GM21737 (cell line): ENCODE data around the gene PTPRN2.

ENCODE experiments used
- ATAC-seq: cut with Tn5 transposase; IDR thresholded peaks from one replicate; pipeline ENCODE4 v1.9.1; 2021; ENCODE audit warnings: mild to moderate bottlenecking, moderate library complexity; ENCODE audit not compliant: unreplicated experiment

The PTPRN2 gene

DNA sequence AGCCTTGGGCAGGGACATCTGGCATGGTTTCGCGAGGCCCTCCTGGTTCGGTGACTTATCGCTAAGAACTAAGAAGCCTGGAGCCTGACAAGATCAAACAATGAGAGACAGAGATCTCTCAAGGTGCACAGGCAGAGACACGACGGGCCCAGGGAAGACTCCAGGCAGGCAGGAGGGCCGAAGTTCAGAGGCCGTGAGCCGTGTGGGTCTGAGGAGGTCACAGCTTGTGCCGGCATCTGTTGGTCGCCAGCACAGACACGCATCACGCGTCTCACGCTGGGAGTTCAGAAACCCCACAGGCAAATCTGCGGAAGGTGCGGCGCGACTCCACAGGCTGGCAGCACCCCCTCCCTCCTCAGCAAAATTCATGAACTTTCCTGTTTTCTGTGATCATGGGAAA is 936.8 kb downstream of the PTPRN2 start:
- no peak for ATAC-seq

DNA sequence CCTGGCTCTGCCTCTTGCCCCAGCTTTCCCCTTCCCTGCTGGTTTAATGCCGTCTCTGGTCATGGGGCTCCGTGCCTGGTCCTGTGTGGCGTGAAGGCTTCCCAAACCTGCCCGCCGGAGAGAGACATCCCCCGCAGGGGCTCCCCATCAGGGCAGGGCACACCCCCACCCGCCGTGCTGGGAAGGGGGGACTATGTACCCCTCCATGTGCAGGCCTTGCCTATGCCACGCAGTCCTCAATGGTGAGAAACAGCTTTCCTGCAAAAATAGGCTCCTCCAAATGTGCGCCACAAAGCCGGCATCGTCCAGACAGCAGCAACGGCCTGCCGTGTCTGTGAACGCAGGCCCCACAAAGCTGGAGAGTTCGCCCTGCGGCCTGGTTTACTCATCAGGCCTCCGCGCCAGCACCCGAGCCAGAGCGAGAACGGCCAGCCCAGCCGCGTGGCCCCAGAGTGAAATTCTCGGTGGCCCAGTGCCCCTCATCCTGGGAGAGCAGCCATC is 937.4 kb downstream of the PTPRN2 start:
- ATAC-seq = no peak

DNA sequence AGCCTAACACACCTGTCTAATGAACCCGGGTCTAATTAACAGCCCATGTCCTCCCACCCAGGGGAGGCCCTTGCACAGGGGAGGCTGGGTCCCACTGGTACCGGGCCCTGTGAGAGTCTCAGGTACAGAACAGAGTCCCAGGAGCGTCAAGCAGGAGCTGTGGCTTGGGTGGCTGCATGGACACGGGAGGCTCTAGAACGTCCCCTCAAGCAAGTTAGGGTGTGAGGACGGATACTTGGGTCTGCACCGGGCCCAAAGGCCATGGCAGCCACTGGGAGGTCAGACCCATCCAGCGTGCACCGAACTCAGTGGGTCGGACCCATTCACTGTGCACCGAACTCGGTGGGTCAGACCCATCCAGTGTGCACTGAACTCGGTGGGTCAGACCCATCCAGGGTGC is 941.1 kb downstream of the PTPRN2 start:
- ATAC-seq = no peak

DNA sequence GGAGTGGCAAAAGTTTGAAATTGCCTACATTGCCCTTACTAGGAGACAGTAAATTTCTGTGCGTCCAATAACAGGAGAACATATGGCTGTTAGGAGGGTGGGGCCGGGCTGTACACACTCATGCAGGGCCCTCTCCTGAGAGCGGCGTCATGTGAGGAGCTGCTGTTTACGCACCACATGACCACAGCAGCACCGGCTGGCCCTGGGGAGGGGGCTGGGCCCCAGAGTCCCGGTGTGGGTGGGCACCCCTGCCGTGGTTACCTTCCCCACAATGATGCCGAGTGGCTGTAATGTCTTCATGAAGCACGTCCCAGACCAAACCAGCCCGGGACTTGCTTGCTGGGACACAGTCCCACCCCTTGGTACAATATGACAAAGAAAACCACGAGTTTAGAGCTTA is 942.1 kb downstream of the PTPRN2 start:
- no peak for ATAC-seq

DNA sequence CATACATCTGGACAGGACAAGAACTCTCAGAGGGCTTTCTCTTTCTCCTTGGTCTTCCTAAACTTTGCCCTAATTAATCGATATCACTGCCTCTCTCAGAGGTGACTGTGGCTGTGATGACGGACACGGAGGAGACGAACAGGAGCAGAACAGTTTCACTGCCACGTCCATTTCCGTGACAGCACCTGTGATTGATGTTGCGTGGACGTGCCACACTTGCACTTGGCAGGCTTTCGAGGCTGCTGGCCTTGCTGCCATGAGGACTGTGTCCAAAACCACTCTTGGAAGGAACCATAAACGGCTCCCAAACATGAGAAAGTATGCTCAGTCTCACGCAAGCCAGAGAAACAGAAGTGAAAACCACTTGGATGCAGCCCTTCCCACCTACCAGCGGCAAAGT is 942.7 kb downstream of the PTPRN2 start:
- ATAC-seq = no peak

DNA sequence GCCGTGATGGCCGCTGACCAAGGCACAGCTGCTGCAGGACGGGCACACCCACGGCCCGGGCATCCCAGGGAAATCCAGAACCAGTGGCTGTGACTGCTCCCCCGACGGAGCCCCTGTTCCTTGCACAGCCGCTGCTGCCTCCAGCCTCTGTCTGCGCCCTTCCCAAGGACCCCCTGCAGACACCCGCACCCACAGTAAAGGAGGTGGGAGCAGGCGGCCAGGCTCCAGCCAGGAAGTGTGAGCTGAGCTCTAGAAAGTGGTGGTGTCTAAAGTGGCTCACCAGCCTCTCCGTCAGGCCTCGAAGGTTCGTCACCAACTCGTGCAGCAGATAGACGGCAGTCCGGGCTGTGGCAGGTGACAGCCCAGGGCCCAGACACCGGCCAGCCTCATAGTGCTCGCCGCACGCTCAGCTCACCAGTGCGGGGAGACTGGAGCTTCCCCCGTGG is 944.1 kb downstream of the PTPRN2 start:
- ATAC-seq = no peak

DNA sequence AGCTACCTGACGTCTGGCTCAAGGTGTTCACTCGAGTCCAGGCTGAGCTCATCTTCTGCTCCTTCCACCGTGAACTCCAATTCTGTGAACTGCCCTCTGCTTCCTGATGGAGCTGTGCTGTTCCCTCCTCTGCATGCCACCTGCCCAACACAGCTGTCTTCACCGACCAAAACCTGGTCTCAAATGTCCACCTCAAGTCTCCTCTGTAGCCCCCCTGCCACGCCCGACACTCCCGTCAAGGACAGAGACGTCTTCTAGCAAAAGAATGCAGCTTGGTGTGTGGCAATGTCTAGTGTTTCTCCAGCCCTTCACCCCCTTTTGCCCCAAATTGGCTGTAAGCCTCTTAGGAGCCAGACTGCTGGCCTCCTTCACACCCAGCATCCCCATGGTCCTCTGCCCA is 945.8 kb downstream of the PTPRN2 start:
- no peak for ATAC-seq

DNA sequence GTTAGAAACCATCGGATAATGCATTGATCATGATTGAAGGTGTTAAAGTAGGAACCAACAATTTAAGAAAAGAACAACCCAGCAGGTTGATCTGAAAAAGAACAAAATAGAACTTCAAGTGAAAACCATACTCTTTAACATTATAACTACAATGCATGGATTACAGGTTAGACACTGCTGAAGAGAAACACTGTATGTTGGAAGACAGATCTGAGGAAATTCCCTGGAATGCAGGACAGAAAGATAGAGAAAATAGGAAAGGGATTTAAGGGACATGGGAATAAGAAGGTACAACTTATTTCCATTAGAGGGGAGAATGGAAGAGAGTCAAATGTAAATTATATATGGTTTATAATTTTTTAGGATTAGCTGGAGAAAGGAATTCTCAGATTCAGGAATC is 947.5 kb downstream of the PTPRN2 start:
- no peak for ATAC-seq

DNA sequence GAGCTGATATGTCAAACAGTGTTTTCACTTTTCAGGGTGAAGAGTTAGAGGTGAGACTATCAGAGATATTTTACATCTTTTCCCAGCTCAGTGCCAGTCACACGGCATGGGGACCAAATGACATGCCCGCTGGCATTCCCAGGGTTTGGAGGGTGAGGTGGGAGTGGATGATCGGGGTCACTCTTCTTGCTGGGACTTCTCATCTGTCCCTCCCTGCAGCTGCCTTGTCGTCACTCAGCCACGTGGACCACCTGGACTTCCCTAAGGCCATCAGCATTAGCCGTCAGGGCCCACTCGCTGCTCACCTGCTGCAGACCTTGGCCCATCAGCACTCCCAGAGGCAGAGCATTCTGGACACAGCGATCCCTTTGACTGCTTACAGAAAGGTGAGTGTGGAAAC is 949.1 kb downstream of the PTPRN2 start:
- ATAC-seq = no peak

DNA sequence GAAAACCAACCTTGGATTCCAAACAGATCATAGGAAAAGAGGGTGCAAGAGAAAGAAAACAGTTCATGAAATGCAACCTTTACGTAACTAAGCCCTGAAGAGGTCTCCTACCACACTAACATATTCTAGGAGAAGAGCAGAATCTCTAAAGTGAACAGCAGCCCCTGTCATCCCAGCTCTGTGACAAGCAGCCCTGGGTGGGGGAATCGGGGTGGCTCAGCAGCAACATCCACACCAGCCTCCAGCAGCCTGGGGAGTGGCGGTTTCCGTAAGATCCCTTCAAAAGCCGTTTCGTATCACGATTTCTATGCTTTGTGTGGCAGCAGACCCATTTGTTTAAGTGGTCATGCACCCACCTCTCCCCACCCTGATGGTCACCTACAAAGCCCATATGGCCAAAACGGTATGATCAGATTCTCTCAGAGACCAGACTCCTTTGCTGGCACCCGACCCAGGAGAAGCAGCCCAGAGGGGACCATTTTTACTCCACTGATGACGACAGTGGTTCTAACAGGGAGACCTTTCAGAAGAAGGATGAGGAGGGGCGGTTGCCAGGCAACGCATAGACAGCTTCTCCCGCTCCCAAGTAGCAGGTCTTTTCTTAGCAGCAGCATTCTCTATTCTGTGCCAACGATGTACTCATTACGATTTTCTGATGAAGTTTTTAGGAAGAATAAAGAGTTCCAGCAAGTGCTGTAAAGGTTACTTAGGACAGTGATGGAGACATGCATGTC is 950.2 kb downstream of the PTPRN2 start:
- no peak for ATAC-seq

DNA sequence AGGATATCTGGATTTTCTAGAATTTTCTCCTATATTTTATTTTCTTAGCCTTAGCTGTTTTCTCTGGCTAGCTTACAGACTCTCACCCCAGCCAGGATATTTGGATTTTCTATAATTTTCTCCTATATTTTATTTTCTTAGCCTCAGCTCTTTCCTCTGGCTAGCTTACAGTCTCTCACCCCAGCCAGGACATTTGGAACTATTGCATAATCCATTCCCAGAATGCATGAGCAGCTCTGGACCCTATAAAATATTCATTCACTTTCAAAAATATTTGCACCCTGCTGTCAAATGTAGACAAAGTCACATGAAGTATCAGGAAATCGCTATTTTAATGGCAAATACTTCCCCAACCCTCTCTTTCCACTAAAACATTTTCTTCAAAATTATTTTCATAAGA is 952.0 kb downstream of the PTPRN2 start:
- no peak for ATAC-seq

DNA sequence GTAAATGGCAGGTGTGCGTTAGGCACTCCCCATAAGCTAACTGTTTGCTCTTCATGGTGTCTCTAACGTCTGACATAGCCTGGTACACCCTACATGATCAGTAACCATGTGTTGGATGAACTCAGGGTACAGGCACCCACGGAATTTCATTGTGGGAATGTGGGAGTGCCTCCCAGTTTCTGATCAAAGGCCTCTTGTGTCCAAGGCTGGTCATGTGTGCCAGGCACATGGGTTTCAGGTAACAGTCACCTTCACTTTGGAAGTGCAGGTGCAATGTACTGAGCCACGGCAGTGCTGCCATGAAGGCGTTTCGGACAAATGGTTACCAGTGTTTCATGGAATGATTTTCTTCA is 952.5 kb downstream of the PTPRN2 start:
- no peak for ATAC-seq

DNA sequence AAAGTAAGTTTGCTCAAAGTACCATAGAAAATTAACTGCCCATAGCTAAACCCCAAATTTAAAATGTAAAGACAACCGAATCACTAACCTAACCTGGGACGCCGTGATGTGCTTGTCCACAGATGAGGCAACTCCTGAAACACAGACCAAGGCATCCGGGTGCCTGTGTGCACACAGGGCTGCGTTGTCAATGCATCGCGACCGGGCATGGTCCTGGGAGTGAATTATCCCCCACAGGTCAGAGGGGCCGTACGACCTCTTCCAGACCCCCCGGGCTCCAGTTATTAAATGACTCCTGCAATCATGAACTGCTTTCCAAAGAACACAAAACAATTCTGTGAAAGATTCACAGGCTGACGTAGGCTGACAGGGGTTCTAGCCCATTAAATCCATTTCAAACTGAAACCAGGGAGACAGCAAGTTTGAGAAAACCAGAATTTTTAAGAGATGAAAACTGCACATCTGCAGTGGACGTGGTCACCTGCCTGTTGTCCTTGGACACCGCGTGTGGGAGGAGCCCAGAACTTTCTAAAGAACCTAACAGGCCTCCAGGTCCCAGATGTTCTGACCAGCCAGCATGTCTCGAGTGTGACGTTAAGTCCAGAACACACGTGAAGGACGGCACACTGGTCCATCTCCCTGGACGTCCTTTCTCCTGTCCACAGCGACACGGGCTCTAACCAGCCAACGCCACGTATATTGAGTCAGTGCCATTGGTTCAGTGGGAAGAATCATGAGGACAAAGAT is 953.0 kb downstream of the PTPRN2 start:
- no peak for ATAC-seq

DNA sequence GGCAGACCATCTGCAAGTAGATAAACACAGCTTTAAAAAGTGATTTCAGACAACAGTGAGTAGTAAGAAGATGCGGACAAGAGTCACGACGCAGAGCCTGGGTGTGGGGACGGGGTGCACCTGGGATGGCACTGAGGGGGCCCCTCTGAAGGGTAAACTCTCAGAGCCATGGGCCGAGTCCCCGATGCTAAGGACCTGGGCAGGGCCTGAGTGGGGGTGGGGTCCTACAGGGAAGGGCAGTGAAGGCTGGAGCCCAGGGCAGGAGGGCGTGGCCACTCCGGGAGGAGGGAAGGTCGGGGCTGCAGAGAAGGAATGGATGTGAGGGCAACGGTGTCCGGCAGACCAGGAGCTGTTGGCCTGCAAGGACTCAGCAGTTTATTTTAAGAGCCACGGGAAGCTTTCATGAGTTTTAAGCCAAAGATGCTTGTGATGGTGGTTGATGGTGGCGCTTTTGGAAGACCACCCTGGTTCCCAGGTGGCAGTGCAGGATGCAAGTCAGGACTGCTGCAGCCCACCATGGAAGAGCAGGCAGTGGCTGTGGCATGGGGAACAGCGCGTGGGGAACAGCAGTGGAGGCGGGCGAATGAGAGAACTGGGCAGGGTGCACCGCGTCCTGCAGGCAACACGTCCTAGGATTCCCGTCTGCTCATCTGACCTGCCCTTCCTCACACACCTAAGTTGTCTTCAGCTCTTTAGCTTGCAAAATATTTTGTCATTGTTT is 954.0 kb downstream of the PTPRN2 start:
- no peak for ATAC-seq

DNA sequence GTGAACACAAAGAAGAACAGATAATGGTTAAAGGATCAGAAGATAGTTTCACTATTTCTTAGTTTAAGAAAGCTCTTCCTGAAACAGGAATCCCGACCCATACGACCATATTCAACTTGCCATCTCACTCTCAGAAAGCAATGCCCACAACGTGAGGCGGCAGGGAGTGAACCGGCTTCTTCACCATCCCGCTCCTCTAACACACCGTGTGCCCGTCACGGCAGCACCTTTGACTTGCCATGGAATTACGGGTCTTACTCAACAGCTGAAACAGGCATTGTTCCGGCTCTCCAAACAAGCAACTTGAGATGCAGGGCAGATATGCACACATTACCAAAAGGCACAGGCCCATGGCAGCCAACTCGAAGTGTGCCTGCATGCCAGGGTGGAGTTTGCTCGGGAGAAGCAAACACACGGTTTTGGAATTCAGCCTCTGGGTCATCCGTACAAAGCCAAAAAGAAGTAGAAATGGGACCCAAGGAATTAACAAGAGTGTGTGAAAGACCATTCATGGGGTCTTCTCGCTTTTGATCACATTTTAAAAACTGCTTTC is 957.2 kb downstream of the PTPRN2 start:
- ATAC-seq = no peak

DNA sequence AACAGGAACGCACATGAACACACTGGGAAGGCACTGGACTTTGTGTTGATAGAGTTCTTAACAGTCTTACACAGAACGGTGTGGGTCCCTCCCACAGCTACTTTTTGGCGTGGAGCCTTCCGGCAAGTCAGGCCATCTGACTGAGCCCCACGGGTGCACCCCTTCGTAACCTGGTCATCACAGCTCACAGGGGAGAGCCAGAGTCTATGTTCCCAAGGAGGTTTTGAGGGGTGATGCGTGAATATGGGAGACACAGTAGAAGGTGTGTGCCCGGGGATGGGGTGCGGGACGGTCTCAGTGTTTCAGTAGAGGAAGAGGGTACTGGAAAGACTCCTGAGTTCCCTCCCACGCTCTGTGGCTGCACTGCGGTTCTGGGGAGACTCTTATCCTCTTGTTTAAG is 959.2 kb downstream of the PTPRN2 start:
- no peak for ATAC-seq

DNA sequence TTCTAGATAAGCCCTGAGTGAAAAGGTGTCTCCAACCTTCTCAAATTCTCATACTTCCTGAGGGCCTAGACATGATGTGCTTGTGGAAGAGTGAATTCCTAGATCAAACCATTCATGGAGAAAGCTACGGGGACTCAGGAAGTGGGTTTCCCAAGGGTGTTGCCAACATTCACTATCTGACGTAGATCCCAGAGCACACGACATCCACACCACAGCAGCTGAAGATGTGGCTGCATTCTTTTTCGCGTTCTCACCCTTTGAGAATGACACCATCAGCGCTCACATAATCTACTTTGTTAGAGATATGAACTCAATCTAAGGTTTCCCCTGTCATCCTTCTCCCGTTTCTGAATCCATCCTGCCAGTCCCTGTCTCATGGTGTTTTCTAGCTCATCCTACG is 960.0 kb downstream of the PTPRN2 start:
- no peak for ATAC-seq

DNA sequence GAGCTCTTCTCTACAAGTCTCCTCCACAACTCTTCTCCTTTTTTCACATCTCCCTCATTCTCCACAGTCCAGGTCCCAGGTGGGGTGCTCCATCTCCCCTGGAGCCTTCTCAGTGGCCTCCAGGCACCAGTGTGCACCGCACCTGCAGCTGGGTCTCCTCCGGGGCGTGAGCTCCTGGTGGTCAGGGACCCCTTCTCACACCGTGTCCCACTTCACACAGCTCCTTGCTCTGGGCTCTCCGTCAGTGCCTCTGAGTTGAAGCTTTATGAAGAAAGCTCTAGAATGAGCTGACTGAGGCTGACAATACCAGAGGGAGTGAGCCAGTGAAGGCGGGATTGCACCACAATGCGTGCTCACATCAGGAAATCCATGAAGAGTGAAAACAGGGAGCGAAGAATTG is 960.6 kb downstream of the PTPRN2 start:
- no peak for ATAC-seq

DNA sequence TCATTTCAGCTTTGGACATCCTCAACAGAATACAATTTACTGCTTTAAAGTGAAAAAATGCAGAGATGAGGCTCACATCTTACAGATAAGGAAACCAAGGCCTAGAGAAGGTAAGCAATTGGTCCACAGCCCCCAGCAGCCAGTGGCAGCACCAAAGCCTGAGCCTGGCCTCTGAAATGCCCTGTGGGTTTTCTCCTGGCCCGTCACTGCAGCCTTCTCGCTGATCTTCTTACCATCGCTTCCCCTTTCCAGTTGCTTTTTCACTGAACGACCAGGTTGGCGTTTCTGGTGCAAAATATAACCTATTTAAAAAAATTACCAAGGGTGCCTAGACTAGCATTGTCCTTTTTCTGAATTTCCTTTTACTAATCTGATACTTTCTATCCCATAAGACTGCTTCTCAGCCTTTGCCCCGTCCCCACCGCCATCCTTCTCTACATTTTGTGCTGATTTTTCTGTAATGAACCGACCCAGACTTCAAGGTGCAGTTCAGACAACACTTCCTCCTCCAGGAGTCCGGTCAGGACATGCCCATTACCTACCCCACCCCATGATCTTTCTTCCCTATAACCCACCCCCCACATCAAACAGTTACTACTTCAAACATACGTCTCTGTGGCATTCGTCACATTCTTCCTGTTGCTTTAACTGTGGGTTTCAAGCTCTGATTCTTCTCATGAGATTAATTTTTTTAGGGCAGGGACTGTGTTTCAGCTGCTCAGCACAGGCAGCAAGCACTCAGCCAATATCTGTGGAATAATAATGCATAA is 961.5 kb downstream of the PTPRN2 start:
- no peak for ATAC-seq

DNA sequence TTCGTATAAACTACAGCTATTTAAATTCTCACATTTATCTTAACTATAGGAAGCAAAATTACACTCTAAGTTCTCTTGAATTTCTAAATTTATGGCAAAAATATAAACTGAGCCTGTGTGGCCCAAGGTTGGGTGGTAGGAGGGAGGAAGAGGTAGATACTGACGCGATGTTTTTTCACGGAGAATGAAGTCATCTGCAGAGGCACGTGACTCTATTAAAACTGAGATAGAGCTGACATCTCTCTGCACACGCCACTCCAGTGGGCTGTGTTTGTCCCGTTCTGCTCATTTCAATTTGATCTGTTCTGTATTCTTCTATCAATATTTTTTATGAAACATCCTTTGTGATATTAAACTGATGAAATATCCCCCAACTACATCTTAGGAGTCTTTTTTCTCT is 964.1 kb downstream of the PTPRN2 start:
- ATAC-seq = no peak
